Stimulated activated CD4-positive, alpha-beta T cell treated with anti-CD3 and anti-CD28 coated beads, Interleukin-12 subunit alpha, Interleukin-12 subunit beta, amount 100 ng/mL, for 4 hours (primary cell): Measurements from ENCODE around the gene RIMS1.
"Not testable (repeated sequence)": the region's sequence is repeated elsewhere in the genome, so short reads cannot be mapped to it uniquely, and the experiment has no call there.

ENCODE experiments used
- DNase-seq: peaks from one replicate; pipeline ENCODE4 v3.0.0-alpha.2; 2020

RIMS1 gene

GRCh38 chr6:71983131-71983530 is 96.8 kb downstream of the RIMS1 start:
- no peak for DNase-seq

GRCh38 chr6:71994705-71995271 is 108.4 kb downstream of the RIMS1 start:
- no peak for DNase-seq

- no peak for DNase-seq
These were observed 111.0 kb downstream of the RIMS1 start for GRCh38 chr6:71997341-71997740.

GRCh38 chr6:72002415-72002814 is 116.1 kb downstream of the RIMS1 start:
- DNase-seq, result no peak

GRCh38 chr6:72006591-72006990 is 120.2 kb downstream of the RIMS1 start:
- DNase-seq, result not testable (repeated sequence)

- DNase-seq, result no peak
These were observed 136.5 kb downstream of the RIMS1 start for GRCh38 chr6:72022830-72023229.

- no peak for DNase-seq
These were observed 145.1 kb downstream of the RIMS1 start for GRCh38 chr6:72031471-72031870.

GRCh38 chr6:72032086-72032485 is 145.7 kb downstream of the RIMS1 start:
- no peak for DNase-seq

GRCh38 chr6:72035486-72035885 is 149.1 kb downstream of the RIMS1 start:
- DNase-seq, result no peak

- no peak for DNase-seq
These were observed 149.6 kb downstream of the RIMS1 start for GRCh38 chr6:72035966-72036365.

- no peak for DNase-seq
These were observed 150.7 kb downstream of the RIMS1 start for GRCh38 chr6:72037006-72037405.

GRCh38 chr6:72040111-72040510 is 153.8 kb downstream of the RIMS1 start:
- DNase-seq, result no peak

GRCh38 chr6:72042088-72042487 is 155.7 kb downstream of the RIMS1 start:
- DNase-seq, result no peak

GRCh38 chr6:72048080-72048479 is 161.7 kb downstream of the RIMS1 start:
- no peak for DNase-seq

GRCh38 chr6:72049376-72049775 is 163.0 kb downstream of the RIMS1 start:
- no peak for DNase-seq

- no peak for DNase-seq
These were observed 174.9 kb downstream of the RIMS1 start for GRCh38 chr6:72061286-72061685.

- no peak for DNase-seq
These were observed 178.1 kb downstream of the RIMS1 start for GRCh38 chr6:72064399-72064975.

GRCh38 chr6:72078096-72078495 is 191.7 kb downstream of the RIMS1 start:
- no peak for DNase-seq

GRCh38 chr6:72080260-72080941 is 194.1 kb downstream of the RIMS1 start:
- DNase-seq, result no peak

GRCh38 chr6:72081871-72082270 is 195.5 kb downstream of the RIMS1 start:
- no peak for DNase-seq

- no peak for DNase-seq
These were observed 197.6 kb downstream of the RIMS1 start for GRCh38 chr6:72083976-72084375.

GRCh38 chr6:72084992-72085569 is 198.7 kb downstream of the RIMS1 start:
- DNase-seq, result no peak

GRCh38 chr6:72094506-72094905 is 208.2 kb downstream of the RIMS1 start:
- DNase-seq, result no peak

GRCh38 chr6:72102561-72102960 is 216.2 kb downstream of the RIMS1 start:
- no peak for DNase-seq
